HCT116 (cell line): ENCODE measurements around the gene NUBPL. TPM values are rescaled to one million over a fixed set of nuclear protein-coding genes. Genes with fewer than 3 reads are reported as not detected.

Experiments
- ATAC-seq: fragments of 200-7000 bp; cut with Tn5 transposase; 2 replicates; pipeline ENCODE4 v1.9.1; 2020; ENCODE audit warnings: mild to moderate bottlenecking, moderate library complexity
- BruUV-seq: library from RNA; stranded (reverse); fragments of 400-500 nt; replicated peaks from 2 replicates; lab custom pipeline; 2021; lab: Mats Ljungman, UMichigan
- CTCF ChIA-PET: fragments of 300-600 bp; sonication (Branson Sonifier 250); formaldehyde crosslinking; loops from one replicate; lab custom pipeline; 2021; ENCODE audit warnings: antibody characterized with exemption; lab: Charles Lee
- POLR2A ChIA-PET: fragments of 300-600, 350-600 bp; sonication (Branson Sonifier 250); formaldehyde crosslinking; loops from one replicate; lab custom pipeline; 2021; ENCODE audit warnings: antibody characterized with exemption; lab: Charles Lee
- RAD21 ChIA-PET, 2 experiments: fragments of 300-600 bp; sonication (Branson Sonifier 250); formaldehyde crosslinking; loops; one replicate each; lab custom pipeline; 2023; ENCODE audit warnings: low total read pairs in 2 of 2; ENCODE audit not compliant: uncharacterized antibody in 2 of 2, unreplicated experiment in 2 of 2, low non-redundant PET in 1 of 2; lab: Charles Lee
- DNase-seq: peaks from one replicate; pipeline ENCODE4 v3.0.0-alpha.2; 2010; ENCODE audit warnings: low read depth, low spot score
- H2AFZ ChIP-seq: fragments of 200-600 bp; shearing (Covaris generic), sonication (generic); 2 replicates; pipeline ENCODE4 v1.6.1; 2017; ENCODE audit warnings: low read depth, mixed run types, mixed read lengths, antibody characterized with exemption, low read length; ENCODE audit not compliant: poor library complexity, severe bottlenecking
- H3K27ac ChIP-seq: 2 replicates; pipeline ENCODE4 v1.5.1; 2012; ENCODE audit warnings: low read depth, low read length
- H3K27me3 ChIP-seq: fragments of 200-600 bp; sonication (generic); 2 replicates; pipeline ENCODE4 v1.6.1; 2016; ENCODE audit warnings: mixed run types, low read length, mixed read lengths; ENCODE audit not compliant: insufficient read depth
- H3K36me3 ChIP-seq, 2 experiments: fragments of 200-500 bp in 1 of 2; fragments of 200-600 bp in 1 of 2; sonication (Bioruptor generic) in 1 of 2; sonication (generic) in 1 of 2; 2 replicates each; pipeline versions ENCODE4 v1.5.1 to v1.6.1; 2014 to 2016; ENCODE audit warnings: low read length in 2 of 2, inconsistent platforms in 1 of 2, mixed read lengths in 1 of 2, mixed run types in 1 of 2; ENCODE audit not compliant: insufficient read depth in 2 of 2, control insufficient read depth in 1 of 2
- H3K4me1 ChIP-seq, 2 experiments: fragments of 200-600 bp in 1 of 2; sonication (generic) in 1 of 2; 2 replicates each; pipeline versions ENCODE4 v1.5.1 to v1.6.1; 2012 to 2017; ENCODE audit warnings: low read length in 2 of 2, inconsistent platforms in 1 of 2, mild to moderate bottlenecking in 1 of 2, mixed read lengths in 1 of 2, mixed run types in 1 of 2, moderate library complexity in 1 of 2; ENCODE audit not compliant: insufficient read depth in 2 of 2, control insufficient read depth in 1 of 2
- H3K4me2 ChIP-seq: fragments of 200-600 bp; sonication (generic); 2 replicates; pipeline ENCODE4 v1.6.1; 2017; ENCODE audit warnings: mixed run types, low read length, mixed read lengths
- H3K4me3 ChIP-seq, 2 experiments: fragments of 200-600 bp in 1 of 2; sonication (generic) in 1 of 2; replicated peaks in 1 of 2; 2 replicates each; pipeline ENCODE4 v1.5.1; 2011 to 2016; ENCODE audit warnings: low read length in 2 of 2, control low read depth in 1 of 2, low read depth in 1 of 2, mild to moderate bottlenecking in 1 of 2, mixed read lengths in 1 of 2, mixed run types in 1 of 2
- H3K79me2 ChIP-seq: fragments of 200-600 bp; sonication (generic); 2 replicates; pipeline ENCODE4 v1.6.1; 2017; ENCODE audit warnings: mild to moderate bottlenecking, mixed run types, low read length, moderate library complexity, mixed read lengths; ENCODE audit not compliant: insufficient read depth
- H3K9ac ChIP-seq: fragments of 200-600 bp; sonication (generic); 2 replicates; pipeline ENCODE4 v1.6.1; 2016; ENCODE audit warnings: low read length, mixed read lengths
- H3K9me2 ChIP-seq: fragments of 200-600 bp; sonication (generic), shearing (Covaris generic); 2 replicates; pipeline ENCODE4 v1.6.1; 2017; ENCODE audit warnings: mixed run types, mild to moderate bottlenecking, moderate library complexity; ENCODE audit not compliant: insufficient read depth
- H3K9me3 ChIP-seq, 2 experiments: fragments of 200-500 bp in 1 of 2; fragments of 200-600 bp in 1 of 2; sonication (Bioruptor generic) in 1 of 2; sonication (generic) in 1 of 2; 2 replicates each; pipeline ENCODE4 v1.6.1; 2014 to 2017; ENCODE audit warnings: low read length in 2 of 2, mixed read lengths in 2 of 2, inconsistent platforms in 1 of 2, low read depth in 1 of 2, mild to moderate bottlenecking in 1 of 2, mixed run types in 1 of 2, moderate library complexity in 1 of 2; ENCODE audit not compliant: control insufficient read depth in 1 of 2, insufficient read depth in 1 of 2
- H4K20me1 ChIP-seq: fragments of 200-600 bp; sonication (generic), shearing (Covaris generic); 2 replicates; pipeline ENCODE4 v1.6.1; 2017; ENCODE audit warnings: mixed run types, mild to moderate bottlenecking, moderate library complexity; ENCODE audit not compliant: insufficient read depth
- ATF3 ChIP-seq: IDR thresholded peaks from 2 replicates; pipeline ENCODE4 v1.6.1; 2012
- EZH2 ChIP-seq: fragments of 200-600 bp; sonication (generic); IDR thresholded peaks from 2 replicates; pipeline ENCODE4 v1.6.1; 2017; ENCODE audit warnings: antibody characterized with exemption, mixed run types
- EZH2phosphoT487 ChIP-seq: fragments of 200-600 bp; IDR thresholded peaks from 2 replicates; pipeline ENCODE4 v1.6.1; 2018; ENCODE audit warnings: antibody characterized with exemption, borderline replicate concordance
- JUND ChIP-seq: IDR thresholded peaks from 2 replicates; pipeline ENCODE4 v1.6.1; 2012
- MAX ChIP-seq: IDR thresholded peaks from 2 replicates; pipeline ENCODE4 v1.6.1; 2012
- POLR2A ChIP-seq: IDR thresholded peaks from 2 replicates; pipeline ENCODE4 v1.7.0; 2011; ENCODE audit warnings: borderline replicate concordance; ENCODE audit not compliant: insufficient read depth, insufficient read length; ENCODE audit errors: extremely low read depth
- POLR2AphosphoS5 ChIP-seq: IDR thresholded peaks from 2 replicates; pipeline ENCODE4 v1.6.1; 2011; ENCODE audit warnings: mild to moderate bottlenecking, low read depth, low read length, moderate library complexity
- RAD21 ChIP-seq: IDR thresholded peaks from 2 replicates; pipeline ENCODE4 v1.6.1; 2012; ENCODE audit warnings: low read depth, mild to moderate bottlenecking
- REST ChIP-seq: IDR thresholded peaks from 2 replicates; pipeline ENCODE4 v1.6.1; 2012; ENCODE audit warnings: low read depth
- SIN3A ChIP-seq: IDR thresholded peaks from 2 replicates; pipeline ENCODE4 v1.6.1; 2012; ENCODE audit warnings: low read depth
- ZFX ChIP-seq: fragments of 450-650 bp; IDR thresholded peaks from 2 replicates; pipeline ENCODE4 v1.6.1; 2017
- ZNF274 ChIP-seq: fragments of 200-500 bp; sonication (Bioruptor generic); IDR thresholded peaks from 2 replicates; pipeline ENCODE4 v1.6.1; 2014; ENCODE audit warnings: mild to moderate bottlenecking, low read depth, low read length, inconsistent platforms
- intact Hi-C: fragments of 100-400 bp; cut with micrococcal nuclease; formaldehyde crosslinking; loops from 2 replicates; pipeline ENCODE4 v1.10.0; 2022
- total RNA-seq: library from RNA; stranded (reverse); gene quantifications from one replicate; pipeline ENCODE4 v1.2.1, GENCODE V29; 2021; ENCODE audit not compliant: unreplicated experiment

The NUBPL gene
- total RNA-seq, 1 experiment from 2014 or later = 11.3 TPM

DNA sequence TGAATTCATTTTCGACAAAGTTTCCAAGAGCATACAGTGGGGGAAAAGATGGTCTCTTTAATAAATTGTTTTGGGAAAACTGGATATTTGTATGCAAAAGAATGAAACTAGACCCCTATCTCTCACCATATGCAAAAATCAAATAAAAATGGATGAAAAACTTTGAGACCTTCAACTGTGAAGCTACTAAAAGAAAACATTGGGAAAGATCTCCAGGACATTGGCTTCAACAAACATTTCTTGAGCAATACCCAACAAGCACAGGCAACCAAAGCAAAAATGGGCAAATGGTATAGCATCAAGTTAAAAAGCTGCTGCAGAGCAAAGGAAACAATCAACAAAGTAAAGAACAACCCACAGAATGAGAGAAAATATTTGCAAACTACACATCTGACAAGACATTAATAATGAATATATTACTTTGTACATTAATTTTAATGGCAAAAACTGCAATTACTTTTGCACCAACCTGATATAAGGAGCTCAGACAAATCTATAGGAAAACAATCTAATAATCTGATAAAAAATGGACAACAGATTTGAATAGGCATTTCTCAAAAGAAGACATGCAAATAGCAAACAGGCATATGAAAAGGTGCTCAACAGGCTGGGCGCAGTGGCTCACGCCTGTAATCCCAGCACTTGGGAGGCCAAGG, 50.7 kb downstream of the NUBPL start:
- ChIA-PET POLR2A (no interaction called here), CTCF (no interaction called here), RAD21 (no interaction called here)
- no peaks in the 10 kb centered on the region for H3K9me3 ChIP-seq
- no peaks in the 10 kb centered on the region for H3K9me2 ChIP-seq
- H3K79me2 ChIP-seq = no peaks in the 10 kb centered on the region
- H2AFZ ChIP-seq = no peak overlapping the region
- intact Hi-C loops = no loop called here
- no peaks in the 10 kb centered on the region for H3K27me3 ChIP-seq
- H3K4me1 ChIP-seq = no peaks in the 10 kb centered on the region
- H3K9ac ChIP-seq = no peak overlapping the region
- no TSS peak for BruUV-seq
- no peaks in the 10 kb centered on the region for H4K20me1 ChIP-seq
- H3K4me3 ChIP-seq = no peak overlapping the region
- DNase-seq = no peak
- H3K36me3 ChIP-seq = no peaks in the 10 kb centered on the region
- TF ChIP-seq EZH2phosphoT487 = no peak
- TF ChIP-seq ATF3 = no peak
- TF ChIP-seq POLR2A = no peak
- TF ChIP-seq EZH2 = no peak
- TF ChIP-seq SIN3A = no peak
- TF ChIP-seq POLR2AphosphoS5 = no peak
- TF ChIP-seq REST = no peak
- TF ChIP-seq MAX = no peak
- no peak for TF ChIP-seq ZNF274
- TF ChIP-seq ZFX = no peak
- no peak for TF ChIP-seq JUND
- no peak for TF ChIP-seq RAD21
- ATAC-seq = no peak
- no peak overlapping the region for H3K4me2 ChIP-seq
- no peak overlapping the region for H3K27ac ChIP-seq
